ENCODE measurements around the gene OR5AC2. TPM values are rescaled to one million over a fixed set of nuclear protein-coding genes. Genes with fewer than 3 reads are reported as not detected.

The OR5AC2 gene
- total RNA-seq, 2 experiments from 2014 or later = not detected

DNA sequence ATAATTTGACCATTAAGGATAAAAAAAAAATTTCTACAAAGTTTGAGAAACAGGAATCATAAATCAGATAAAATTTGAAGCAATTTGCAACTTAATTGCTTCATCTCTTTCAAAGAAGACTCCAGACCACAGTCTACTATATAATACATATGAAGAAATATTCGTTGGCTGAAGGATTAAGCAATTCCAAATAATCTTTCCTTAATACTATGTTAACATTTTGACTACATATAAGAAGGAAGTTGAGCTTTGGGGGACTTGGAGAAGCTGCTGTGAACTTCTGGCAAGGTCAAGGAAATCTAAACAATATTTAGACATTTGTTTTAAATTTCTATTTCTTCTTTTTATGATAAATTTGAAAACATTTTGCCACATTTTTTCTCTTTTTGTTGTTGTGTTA is 38.4 kb upstream of the OR5AC2 start:
- intact Hi-C loops (cut with micrococcal nuclease) = no loop called here

DNA sequence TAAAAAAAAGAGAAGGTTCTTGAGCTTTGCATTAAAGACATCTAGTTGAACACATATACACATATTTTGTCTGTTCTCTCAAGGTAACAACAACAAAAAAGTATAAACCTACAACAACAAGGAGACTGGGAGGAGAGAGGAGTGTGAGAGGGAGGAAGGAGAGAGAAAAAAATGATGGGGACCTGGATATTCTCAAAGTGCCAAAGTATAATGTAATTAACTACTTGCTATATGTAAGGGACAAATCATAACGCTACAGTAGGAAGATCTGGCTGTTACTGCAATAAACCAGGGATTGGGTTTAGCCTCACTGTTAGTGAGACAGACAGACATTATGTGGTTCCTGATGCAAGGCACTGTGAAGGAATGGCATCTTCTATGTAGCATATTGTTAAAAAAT is 37.7 kb upstream of the OR5AC2 start:
- Mint-ChIP-seq H3K9me3 (no peaks in the 10 kb centered on the region), H3K27me3 (peaks cover 5% of the 10 kb centered on the region), H3K27ac (no peak overlapping the region), H3K4me1 (ENCODE audit: low read depth) (no peaks in the 10 kb centered on the region), H3K36me3 (ENCODE audit: low read depth) (no peaks in the 10 kb centered on the region), H3K4me3 (no peak overlapping the region)
- TF ChIP-seq, protein P1, sequence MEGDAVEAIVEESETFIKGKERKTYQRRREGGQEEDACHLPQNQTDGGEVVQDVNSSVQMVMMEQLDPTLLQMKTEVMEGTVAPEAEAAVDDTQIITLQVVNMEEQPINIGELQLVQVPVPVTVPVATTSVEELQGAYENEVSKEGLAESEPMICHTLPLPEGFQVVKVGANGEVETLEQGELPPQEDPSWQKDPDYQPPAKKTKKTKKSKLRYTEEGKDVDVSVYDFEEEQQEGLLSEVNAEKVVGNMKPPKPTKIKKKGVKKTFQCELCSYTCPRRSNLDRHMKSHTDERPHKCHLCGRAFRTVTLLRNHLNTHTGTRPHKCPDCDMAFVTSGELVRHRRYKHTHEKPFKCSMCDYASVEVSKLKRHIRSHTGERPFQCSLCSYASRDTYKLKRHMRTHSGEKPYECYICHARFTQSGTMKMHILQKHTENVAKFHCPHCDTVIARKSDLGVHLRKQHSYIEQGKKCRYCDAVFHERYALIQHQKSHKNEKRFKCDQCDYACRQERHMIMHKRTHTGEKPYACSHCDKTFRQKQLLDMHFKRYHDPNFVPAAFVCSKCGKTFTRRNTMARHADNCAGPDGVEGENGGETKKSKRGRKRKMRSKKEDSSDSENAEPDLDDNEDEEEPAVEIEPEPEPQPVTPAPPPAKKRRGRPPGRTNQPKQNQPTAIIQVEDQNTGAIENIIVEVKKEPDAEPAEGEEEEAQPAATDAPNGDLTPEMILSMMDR (IDR thresholded peaks at IDR 0.05) = no peak
- ChIA-PET CTCF (interaction anchor here (1.2 to 2.7 kb wide), 2 partner anchors 10 to 279 kb away, joined by 3 to 19 read pairs; no protein-coding TSS in a partner anchor), POLR2A (no interaction called here)
- DNase-seq = no peak
- intact Hi-C loops (cut with micrococcal nuclease) = no loop called here
- no peak for ATAC-seq

More for the DNA sequence above, 38.4 kb upstream of the OR5AC2 start:
- TF ChIP-seq, protein P1 (IDR thresholded peaks at IDR 0.05) = no peak
- CTCF ChIA-PET = interaction anchor here (1.2 to 2.7 kb wide), 2 partner anchors 10 to 280 kb away, joined by 3 to 19 read pairs; no protein-coding TSS in a partner anchor
- DNase-seq (no peak), ATAC-seq (no peak)
- Mint-ChIP-seq H3K36me3 (ENCODE audit: low read depth) (no peaks in the 10 kb centered on the region), H3K9me3 (no peaks in the 10 kb centered on the region), H3K4me3 (no peak overlapping the region), H3K27me3 (peaks cover 7% of the 10 kb centered on the region), H3K4me1 (ENCODE audit: low read depth) (no peaks in the 10 kb centered on the region), H3K27ac (no peak overlapping the region)
- POLR2A ChIA-PET = no interaction called here

DNA sequence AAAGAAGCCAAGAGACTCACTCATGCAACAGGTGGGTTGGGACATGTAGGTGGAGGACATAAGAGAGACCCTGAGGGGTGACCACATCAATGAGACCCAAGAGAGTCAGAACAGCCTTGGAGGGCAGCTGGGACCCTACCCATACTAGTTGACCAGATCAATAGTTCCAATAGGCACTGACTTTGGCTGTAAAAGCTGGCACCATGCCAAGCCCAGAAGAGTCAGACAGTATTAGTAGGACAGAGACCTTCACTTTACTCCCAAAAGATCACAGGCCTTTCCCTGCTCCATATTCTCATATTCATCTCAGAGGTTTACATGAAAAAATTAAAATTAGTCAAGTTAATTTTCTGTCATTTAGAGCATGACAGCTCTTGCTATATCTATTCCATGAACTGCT is 30.9 kb upstream of the OR5AC2 start:
- POLR2A ChIA-PET = no interaction called here
- ATAC-seq (no peak), DNase-seq (no peak)
- H3K27me3 Mint-ChIP-seq = peaks cover 9% of the 10 kb centered on the region
- H3K36me3 Mint-ChIP-seq (ENCODE audit: low read depth) = no peaks in the 10 kb centered on the region
- no peak overlapping the region for H3K27ac Mint-ChIP-seq
- no peaks in the 10 kb centered on the region for H3K4me1 Mint-ChIP-seq (ENCODE audit: low read depth)
- H3K9me3 Mint-ChIP-seq = no peaks in the 10 kb centered on the region
- intact Hi-C loops (cut with micrococcal nuclease) = no loop called here
- no peak overlapping the region for H3K4me3 Mint-ChIP-seq
- CTCF ChIA-PET = interaction anchor here (1.1 to 2.7 kb wide), 2 partner anchors 11 to 16 kb away, joined by 3 to 11 read pairs; no protein-coding TSS in a partner anchor
- TF ChIP-seq, protein P1 (IDR thresholded peaks at IDR 0.05) = no peak

DNA sequence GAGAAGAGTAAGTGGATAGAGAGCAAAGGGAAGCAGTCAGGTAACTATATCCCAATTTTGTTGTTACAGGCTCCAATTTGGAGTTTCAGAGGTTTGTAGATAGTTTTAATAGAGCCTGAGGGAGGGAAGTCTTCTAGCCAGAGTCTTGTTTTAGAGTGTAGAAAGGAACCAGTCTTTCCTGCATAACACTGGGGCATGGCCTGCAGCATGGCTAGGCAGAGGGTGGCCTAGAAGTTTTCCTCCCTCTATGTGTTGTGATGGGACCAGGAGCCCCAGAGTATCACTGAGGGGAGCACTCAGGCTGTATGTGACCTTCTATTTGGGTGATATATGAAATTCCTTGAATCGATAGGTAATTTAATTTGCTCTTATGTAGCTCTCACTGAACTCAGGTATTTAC is 29.3 kb upstream of the OR5AC2 start:
- no peaks in the 10 kb centered on the region for H3K36me3 Mint-ChIP-seq (ENCODE audit: low read depth)
- H3K4me3 Mint-ChIP-seq = no peak overlapping the region
- CTCF ChIA-PET = no interaction called here
- peaks cover 8% of the 10 kb centered on the region for H3K27me3 Mint-ChIP-seq
- ATAC-seq (no peak), DNase-seq (no peak)
- intact Hi-C loops (cut with micrococcal nuclease) = no loop called here
- H3K9me3 Mint-ChIP-seq = no peaks in the 10 kb centered on the region
- H3K4me1 Mint-ChIP-seq (ENCODE audit: low read depth) = no peaks in the 10 kb centered on the region
- POLR2A ChIA-PET = no interaction called here
- no peak overlapping the region for H3K27ac Mint-ChIP-seq
- TF ChIP-seq, protein P1 (IDR thresholded peaks at IDR 0.05) = no peak

DNA sequence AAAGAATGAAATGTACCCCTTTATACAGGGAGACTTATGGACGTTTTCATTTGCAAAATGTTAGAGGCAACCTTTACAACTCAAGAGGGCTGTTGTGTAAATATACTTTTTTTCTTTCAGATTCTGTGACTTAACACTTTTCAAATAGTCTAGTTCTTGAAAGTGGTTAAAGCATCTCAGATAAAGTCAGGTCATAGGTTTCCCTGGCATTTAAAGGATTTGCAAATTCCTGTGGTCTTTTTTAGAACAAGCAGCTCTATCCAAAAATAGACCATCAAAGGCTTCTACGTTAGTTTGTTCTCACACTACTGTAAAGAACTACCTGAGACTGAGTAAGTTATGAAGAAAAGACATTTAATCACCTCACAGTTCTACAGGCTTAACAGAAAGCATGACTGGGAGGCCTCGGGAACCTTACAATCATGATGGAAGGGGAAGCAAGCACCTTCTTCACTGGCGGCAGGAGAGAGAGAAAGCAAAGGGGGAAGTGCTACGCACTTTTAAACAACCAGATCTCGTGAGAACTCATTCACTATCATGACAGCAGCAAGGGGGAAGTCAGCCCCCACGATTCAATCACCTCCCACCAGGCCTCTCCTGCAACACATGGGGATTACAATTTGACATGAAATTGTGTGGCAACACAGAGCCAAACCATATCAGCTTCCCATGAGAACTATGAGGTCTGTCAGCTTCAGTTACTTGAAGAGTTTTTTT is 28.6 kb upstream of the OR5AC2 start:
- Mint-ChIP-seq H3K27me3 (peaks cover 8% of the 10 kb centered on the region), H3K4me3 (no peak overlapping the region), H3K9me3 (no peaks in the 10 kb centered on the region), H3K4me1 (ENCODE audit: low read depth) (no peaks in the 10 kb centered on the region), H3K36me3 (ENCODE audit: low read depth) (no peaks in the 10 kb centered on the region), H3K27ac (no peak overlapping the region)
- intact Hi-C loops (cut with micrococcal nuclease) = no loop called here
- no peak for ATAC-seq
- no peak for DNase-seq
- CTCF ChIA-PET = no interaction called here
- POLR2A ChIA-PET = no interaction called here
- TF ChIP-seq, protein P1 (IDR thresholded peaks at IDR 0.05) = no peak
